Activated T-cell treated with anti-CD3 and anti-CD28 coated beads for 4 hours (primary cell): ENCODE results near the gene CACNB1.
"Not testable (repeated sequence)": the region's sequence is repeated elsewhere in the genome, so short reads cannot be mapped to it uniquely, and the experiment has no call there.

ENCODE experiments used
- DNase-seq: peaks from one replicate; pipeline ENCODE4 v3.0.0-alpha.2; 2020

Gene CACNB1

DNA sequence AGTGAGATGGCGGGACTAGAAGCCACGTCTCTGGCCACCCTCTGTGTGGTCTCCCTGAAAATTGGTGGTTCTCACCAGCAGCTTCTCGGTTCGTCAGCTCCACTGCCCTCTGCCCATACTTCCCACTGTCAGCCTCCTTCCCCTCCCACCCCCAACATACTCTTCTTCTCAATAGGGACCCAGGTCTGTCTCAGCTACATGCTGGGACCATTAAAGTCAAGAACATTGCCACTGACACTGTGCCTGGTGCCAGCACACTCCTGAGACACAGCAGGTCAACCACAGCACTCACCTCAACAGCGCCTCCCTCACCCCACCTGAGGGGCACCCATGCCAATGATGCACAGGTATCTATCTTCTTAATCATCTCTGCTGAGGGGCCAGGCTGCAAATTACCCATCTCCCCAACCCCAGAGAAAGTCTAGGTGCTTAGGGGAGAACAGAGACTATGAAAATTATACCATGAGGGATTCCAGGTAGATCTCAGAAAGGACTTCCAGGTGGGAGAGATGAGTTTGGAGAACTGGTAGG lies 47.3 kb downstream of the CACNB1 start:
- no peak for DNase-seq

DNA sequence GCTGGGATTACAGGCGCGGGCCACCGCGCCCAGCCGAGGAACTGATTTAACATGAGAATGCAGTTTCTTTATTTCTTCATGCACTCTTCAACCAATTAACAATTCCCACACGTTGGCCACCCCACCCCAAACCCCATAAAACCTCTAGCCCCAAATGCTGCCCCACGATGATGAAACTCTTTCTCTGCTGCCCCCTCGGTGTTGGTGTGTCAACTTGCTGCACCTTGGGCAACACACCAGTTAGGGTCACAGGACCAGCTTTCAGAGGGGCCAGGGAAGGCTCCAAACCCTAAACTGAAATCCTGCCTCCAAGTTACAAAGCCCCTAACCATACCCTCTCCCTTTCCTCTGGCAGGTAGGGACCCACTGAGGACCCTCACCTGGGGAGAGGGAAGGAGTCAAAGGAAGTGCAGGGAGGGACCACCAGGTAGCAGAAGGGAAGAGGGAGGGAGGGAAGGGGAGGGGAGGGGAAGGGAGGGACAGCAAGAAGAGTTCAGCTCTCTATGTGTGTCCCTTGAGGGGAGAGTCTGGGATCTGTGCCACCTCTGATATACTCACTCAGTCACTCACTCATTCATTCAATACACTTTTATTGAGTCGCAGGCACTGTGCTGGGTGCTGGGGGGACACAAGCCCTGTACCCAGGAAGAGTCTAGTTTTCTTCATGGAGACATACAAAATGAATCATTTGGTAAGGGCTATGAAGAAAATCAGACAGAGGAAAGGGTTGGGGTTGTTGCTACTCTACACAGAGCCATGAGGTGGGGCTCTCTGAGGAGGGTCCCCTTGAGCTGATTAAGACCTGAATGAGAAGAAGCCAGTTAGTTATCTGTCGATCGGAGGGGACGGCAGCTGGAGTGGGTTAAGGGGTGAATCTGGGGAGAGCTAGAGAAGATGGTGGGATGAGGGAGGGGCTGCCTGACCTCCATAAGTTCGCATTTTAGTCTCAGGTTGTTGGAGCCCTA lies 50.0 kb downstream of the CACNB1 start:
- DNase-seq, result no peak

- DNase-seq, result no peak
Measured at GRCh38 chr17:39146273-39146672, 51.2 kb downstream of the CACNB1 start.

DNA sequence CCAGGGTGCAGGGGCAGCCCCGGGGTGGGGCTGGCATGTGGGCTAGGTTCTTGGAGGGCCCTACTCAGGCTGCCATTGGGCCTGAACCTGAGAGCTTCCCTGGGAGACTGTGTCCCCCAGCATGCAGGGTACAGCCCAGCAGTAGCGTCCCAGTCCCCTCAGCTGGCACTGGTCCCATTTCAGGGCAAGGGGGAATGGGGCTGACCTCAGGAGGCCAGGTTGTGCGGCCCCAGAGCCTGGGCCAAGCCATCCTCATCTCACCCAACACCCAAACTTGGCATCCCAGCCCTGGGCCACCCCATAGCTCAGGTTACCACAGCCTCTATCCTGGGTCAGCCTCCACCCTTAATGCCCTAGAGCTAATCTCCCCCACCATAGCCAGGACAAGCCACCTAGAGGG lies 52.3 kb downstream of the CACNB1 start:
- DNase-seq, result no peak

GRCh38 chr17:39144416-39144840 lies 53.0 kb downstream of the CACNB1 start:
- DNase-seq, result no peak

DNA sequence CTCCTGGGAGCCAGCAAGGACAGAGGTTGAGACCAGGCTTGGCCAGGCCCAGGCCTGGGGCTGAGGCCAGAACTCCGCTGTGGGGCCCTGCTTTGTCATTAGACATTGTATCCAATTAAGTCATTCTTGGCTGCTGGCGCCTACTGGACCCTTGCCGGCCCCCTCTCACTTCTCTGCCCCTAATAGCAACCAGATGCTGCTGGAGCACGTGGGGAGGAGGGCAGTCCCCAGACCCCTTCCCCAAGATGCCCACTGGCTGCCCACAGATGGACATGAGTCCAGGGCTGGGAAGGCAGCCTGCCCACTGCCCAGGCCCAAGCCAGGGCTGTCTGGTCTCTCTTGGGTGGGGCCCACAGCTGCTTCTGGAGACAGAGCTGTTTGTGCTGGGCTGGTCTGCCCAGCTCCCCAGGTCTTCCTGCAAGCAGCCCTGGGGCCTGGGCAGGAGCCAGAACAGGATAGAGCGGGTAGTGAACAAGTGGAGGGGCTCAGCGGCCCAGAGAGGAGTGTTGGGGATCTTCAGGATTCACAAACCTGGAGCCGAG lies 53.8 kb downstream of the CACNB1 start:
- DNase-seq, result no peak

- no peak for DNase-seq
Measured at GRCh38 chr17:39141915-39142664, 55.4 kb downstream of the CACNB1 start.

DNA sequence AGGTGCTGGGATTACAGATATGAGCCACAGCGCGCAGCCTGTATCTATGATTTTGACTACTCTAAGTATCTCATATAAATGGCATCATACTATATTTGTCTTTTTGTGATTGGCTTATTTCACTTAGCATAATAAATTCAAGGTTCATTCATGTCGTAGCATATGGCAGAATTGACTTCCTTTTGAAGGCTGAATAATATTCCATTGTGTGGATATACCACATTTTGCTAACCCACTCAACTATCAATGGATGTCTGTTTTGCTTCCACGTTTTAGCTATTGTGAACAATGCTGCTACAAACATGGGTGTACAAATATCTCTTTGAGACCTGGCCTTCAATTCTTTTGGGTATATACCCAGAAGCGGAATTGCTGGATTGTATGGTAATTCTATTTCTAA lies 56.2 kb downstream of the CACNB1 start:
- DNase-seq, result no peak

DNA sequence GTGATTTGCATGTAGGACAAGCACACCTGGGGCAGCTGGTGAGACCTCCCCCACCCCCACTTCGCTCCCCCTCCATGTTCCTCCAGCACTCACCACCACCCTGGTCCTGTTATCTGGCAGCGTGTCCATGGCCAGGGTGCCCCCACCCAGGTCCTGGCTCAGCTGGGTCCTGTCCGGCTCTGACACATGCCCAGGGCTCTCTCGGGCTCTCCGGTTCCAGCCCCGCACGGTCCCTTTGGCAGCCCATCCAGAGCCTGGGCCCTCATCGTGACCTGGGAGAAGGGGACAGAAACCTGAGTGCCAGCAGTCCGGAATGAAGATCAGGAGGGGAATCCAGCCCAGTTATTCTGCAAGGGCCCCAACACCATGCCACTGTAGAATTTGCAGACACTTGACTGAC lies 57.9 kb downstream of the CACNB1 start:
- DNase-seq, result no peak

DNA sequence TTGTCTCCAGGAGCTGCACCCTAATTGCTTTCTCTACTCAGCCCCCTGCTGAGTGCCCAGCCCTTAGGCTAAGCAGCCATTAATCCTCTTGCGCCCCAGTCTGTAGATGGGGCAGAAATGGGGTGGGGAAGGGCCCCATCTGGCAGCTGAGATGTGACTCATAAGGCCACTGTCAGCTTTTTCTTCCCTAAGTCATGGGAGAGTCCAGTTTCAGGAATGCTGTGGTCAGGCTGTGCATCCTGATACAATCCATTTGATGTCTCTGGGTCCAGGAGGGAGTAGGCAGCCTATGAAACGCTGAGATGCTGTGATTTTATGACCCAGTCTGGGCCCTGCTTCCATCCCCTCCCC lies 58.3 kb downstream of the CACNB1 start:
- DNase-seq, result no peak

GRCh38 chr17:39138431-39139160 lies 58.9 kb downstream of the CACNB1 start:
- no peak for DNase-seq

DNA sequence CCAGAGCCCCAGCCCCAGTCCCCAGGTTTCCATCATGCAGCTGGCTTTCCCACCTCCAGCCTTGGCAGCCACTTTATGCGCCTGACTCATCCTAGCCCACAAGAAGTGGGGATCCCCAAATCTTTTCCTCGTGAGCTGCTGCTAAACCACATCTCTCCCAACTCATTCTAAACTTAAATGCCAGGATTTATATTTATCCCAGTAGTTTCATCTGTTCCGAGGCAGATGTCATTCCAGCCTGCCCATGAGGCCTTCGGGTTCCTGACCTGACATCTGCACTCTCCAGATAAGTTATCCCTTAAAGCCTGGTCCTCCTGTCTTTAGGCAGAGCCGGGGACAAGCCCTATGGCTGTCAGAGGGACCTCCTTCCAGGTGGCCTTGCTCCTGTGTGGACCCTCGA lies 62.6 kb downstream of the CACNB1 start:
- DNase-seq, result no peak

GRCh38 chr17:39132192-39132610 lies 65.3 kb downstream of the CACNB1 start:
- no peak for DNase-seq

- no peak for DNase-seq
Measured at GRCh38 chr17:39131616-39132015, 65.9 kb downstream of the CACNB1 start.

DNA sequence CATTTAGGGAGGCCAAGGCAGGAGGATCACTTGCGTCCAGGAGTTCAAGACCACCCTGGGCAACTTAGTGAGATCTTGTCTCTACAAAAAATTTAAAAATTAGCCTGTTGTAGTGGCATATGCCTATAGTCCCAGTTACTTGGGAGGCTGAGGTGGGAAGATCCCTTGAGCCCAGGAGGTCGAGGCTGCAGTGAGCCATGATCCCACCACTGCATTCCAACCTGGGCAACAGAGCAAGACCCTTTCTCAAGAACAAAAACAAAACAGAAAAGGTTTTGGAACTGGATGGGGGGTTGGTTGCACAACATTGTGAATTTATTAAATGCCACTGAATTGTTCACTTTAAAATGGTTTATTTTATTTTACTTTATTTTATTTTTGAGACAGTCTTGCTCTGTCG lies 67.3 kb downstream of the CACNB1 start:
- DNase-seq, result no peak

DNA sequence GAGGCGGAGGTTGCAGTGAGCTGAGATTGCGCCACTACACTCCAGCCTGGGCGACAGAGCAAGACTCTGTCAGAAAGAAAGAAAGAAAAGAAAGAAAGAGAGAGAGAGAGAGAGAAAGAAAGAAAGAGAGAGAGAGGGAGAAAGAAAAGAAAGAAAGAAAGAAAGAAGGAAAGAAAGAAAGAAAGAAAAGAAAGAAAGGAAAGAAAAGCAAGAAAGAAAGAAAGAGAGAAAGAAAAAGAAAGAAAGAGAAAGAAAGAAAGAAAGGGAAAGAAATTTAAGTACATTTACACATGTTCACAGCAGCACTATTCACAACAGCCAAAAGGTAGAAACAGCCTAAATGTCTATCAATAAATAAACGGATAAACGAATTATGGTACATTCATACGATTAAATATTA lies 67.9 kb downstream of the CACNB1 start:
- DNase-seq, result not testable (repeated sequence)

DNA sequence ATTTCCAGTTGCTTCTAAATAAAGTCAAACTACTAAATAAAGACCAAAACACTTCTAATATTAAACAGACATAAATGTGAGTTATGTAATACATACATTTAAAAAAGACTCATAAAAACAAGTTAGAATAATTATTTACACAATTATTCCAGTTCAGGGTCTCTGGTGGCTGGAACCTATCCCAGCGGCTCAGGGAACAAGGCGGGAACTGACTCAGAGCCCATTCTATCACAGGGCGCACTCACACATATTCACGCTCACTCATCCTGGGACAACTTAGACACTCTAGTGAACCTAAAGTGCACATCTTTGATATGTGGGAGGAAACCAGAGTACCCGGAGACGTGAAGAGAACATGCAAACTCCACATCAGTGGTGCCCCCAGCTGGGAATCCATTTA lies 71.0 kb downstream of the CACNB1 start:
- no peak for DNase-seq

- no peak for DNase-seq
Measured at GRCh38 chr17:39125143-39125875, 72.2 kb downstream of the CACNB1 start.

- DNase-seq, result no peak
Measured at GRCh38 chr17:39123627-39124026, 73.8 kb downstream of the CACNB1 start.
